IMR-90 (cell line): ENCODE data around the gene MAGI2. TPM values are rescaled to one million over a fixed set of nuclear protein-coding genes. Genes with fewer than 3 reads are reported as not detected.

ENCODE experiments used
- ATAC-seq: fragments of 200-7000 bp; cut with Tn5 transposase; 2 replicates; pipeline ENCODE4 v1.9.1; 2020; ENCODE audit warnings: low read depth, mild to moderate bottlenecking, moderate library complexity
- BruUV-seq: library from RNA; stranded (reverse); fragments of 400-500 nt; replicated peaks from 2 replicates; lab custom pipeline; 2021; lab: Mats Ljungman, UMichigan
- CTCF ChIA-PET: fragments of 300-600 bp; formaldehyde crosslinking; extraction: SDS; loops from one replicate; lab custom pipeline; 2021; ENCODE audit warnings: antibody characterized with exemption; lab: Yijun Ruan, JAX
- POLR2A ChIA-PET: fragments of 300-600 bp; sonication (Branson Sonifier 250); formaldehyde crosslinking; loops from one replicate; lab custom pipeline; 2022; ENCODE audit warnings: antibody characterized with exemption; ENCODE audit not compliant: unreplicated experiment; lab: Charles Lee
- DNase-seq: peaks from one replicate; pipeline ENCODE4 v3.0.0; 2013
- H2AFZ ChIP-seq: replicated peaks from 2 replicates; pipeline ENCODE3; 2013; ENCODE audit warnings: low read length, mild to moderate bottlenecking; ENCODE audit not compliant: poor library complexity
- H2AK5ac ChIP-seq: 2 replicates; pipeline ENCODE4 v1.6.1; 2013; ENCODE audit warnings: low read depth, low read length, inconsistent platforms
- H2AK9ac ChIP-seq: replicated peaks from 2 replicates; pipeline ENCODE3; 2013; ENCODE audit warnings: mild to moderate bottlenecking, low read depth, low read length, moderate library complexity; ENCODE audit not compliant: poor library complexity
- H2BK120ac ChIP-seq: 2 replicates; pipeline ENCODE4 v1.6.1; 2013; ENCODE audit warnings: low read depth, low read length, inconsistent platforms
- H2BK15ac ChIP-seq: 3 replicates; pipeline ENCODE4 v1.6.1; 2013; ENCODE audit warnings: low read depth, low read length, inconsistent platforms
- H2BK20ac ChIP-seq: 2 replicates; pipeline ENCODE4 v1.6.1; 2013; ENCODE audit warnings: low read depth, mild to moderate bottlenecking, inconsistent platforms, low read length, moderate library complexity
- H2BK5ac ChIP-seq: 2 replicates; pipeline ENCODE4 v1.6.1; 2013; ENCODE audit warnings: mild to moderate bottlenecking, low read depth, low read length, inconsistent platforms; ENCODE audit not compliant: poor library complexity, severe bottlenecking
- H3K14ac ChIP-seq: replicated peaks from 2 replicates; pipeline ENCODE4 v1.6.1; 2013; ENCODE audit warnings: low read depth, low read length, inconsistent platforms
- H3K18ac ChIP-seq: 2 replicates; pipeline ENCODE4 v1.6.1; 2013; ENCODE audit warnings: low read depth, low read length, control low read depth
- H3K23ac ChIP-seq: 2 replicates; pipeline ENCODE4 v1.6.1; 2013; ENCODE audit warnings: low read depth, low read length, inconsistent platforms
- H3K27ac ChIP-seq: 2 replicates; pipeline ENCODE4 v1.5.1; 2013; ENCODE audit warnings: mild to moderate bottlenecking, control low read depth, low read length; ENCODE audit not compliant: insufficient read depth
- H3K27me3 ChIP-seq: 2 replicates; pipeline ENCODE4 v1.6.1; 2013; ENCODE audit warnings: low read length; ENCODE audit not compliant: control insufficient read depth, insufficient read depth
- H3K36me3 ChIP-seq: 2 replicates; pipeline ENCODE4 v1.6.1; 2013; ENCODE audit warnings: low read length, mixed read lengths; ENCODE audit not compliant: control insufficient read depth, insufficient read depth
- H3K4ac ChIP-seq: 2 replicates; pipeline ENCODE4 v1.6.1; 2013; ENCODE audit warnings: low read depth, low read length, inconsistent platforms
- H3K4me1 ChIP-seq: 2 replicates; pipeline ENCODE4 v1.6.1; 2013; ENCODE audit warnings: low read length, mixed read lengths; ENCODE audit not compliant: control insufficient read depth, insufficient read depth
- H3K4me2 ChIP-seq: 2 replicates; pipeline ENCODE4 v1.6.1; 2013; ENCODE audit warnings: low read depth, mild to moderate bottlenecking, control low read depth, low read length, moderate library complexity
- H3K4me3 ChIP-seq: 2 replicates; pipeline ENCODE4 v1.5.1; 2013; ENCODE audit warnings: low read depth, mild to moderate bottlenecking, control low read depth, low read length, moderate library complexity; ENCODE audit not compliant: insufficient read depth
- H3K56ac ChIP-seq: 2 replicates; pipeline ENCODE4 v1.6.1; 2013; ENCODE audit warnings: low read length, inconsistent platforms; ENCODE audit not compliant: insufficient read depth; ENCODE audit errors: extremely low read depth
- H3K79me1 ChIP-seq, 2 experiments: 2 replicates each; pipeline ENCODE4 v1.6.1; 2013; ENCODE audit warnings: low read length in 2 of 2, inconsistent platforms in 1 of 2, low read depth in 1 of 2
- H3K9ac ChIP-seq: 2 replicates; pipeline ENCODE4 v1.6.1; 2013; ENCODE audit warnings: low read depth, low read length, control low read depth
- H3K9me1 ChIP-seq: 2 replicates; pipeline ENCODE4 v1.6.1; 2013; ENCODE audit warnings: low read length, inconsistent platforms; ENCODE audit not compliant: insufficient read depth
- H3K9me3 ChIP-seq: 2 replicates; pipeline ENCODE4 v1.6.1; 2013; ENCODE audit warnings: low read length; ENCODE audit not compliant: control insufficient read depth, insufficient read depth
- H4K20me1 ChIP-seq: 2 replicates; pipeline ENCODE4 v1.6.1; 2013; ENCODE audit warnings: low read length, inconsistent platforms; ENCODE audit not compliant: insufficient read depth
- H4K5ac ChIP-seq: 2 replicates; pipeline ENCODE4 v1.6.1; 2013; ENCODE audit warnings: mild to moderate bottlenecking, low read depth, low read length, control low read depth
- H4K8ac ChIP-seq, 2 experiments: 2 replicates each; pipeline ENCODE4 v1.6.1; 2013; ENCODE audit warnings: low read depth in 2 of 2, low read length in 2 of 2, control low read depth in 1 of 2, inconsistent platforms in 1 of 2
- H4K91ac ChIP-seq: 2 replicates; pipeline ENCODE4 v1.6.1; 2013; ENCODE audit warnings: low read depth, low read length, inconsistent platforms; ENCODE audit not compliant: insufficient read depth
- CHD1 ChIP-seq: IDR thresholded peaks from 2 replicates; pipeline ENCODE4 v1.6.1; 2012; ENCODE audit warnings: low read depth, low read length, improper control_type of control experiment
- POLR2A ChIP-seq: IDR thresholded peaks from 2 replicates; pipeline ENCODE4 v1.6.1; 2012; ENCODE audit warnings: mild to moderate bottlenecking, low read depth, low read length
- WGBS, 2 experiments: methylation state at CpG; one replicate each; pipeline versions ENCODE4 v1.1.5 to v1.1.7; 2013; ENCODE audit warnings: missing lambda C conversion rate in 2 of 2; ENCODE audit not compliant: insufficient read length in 1 of 2; ENCODE audit errors: extremely low coverage in 2 of 2; 5-methylcytosine and 5-hydroxymethylcytosine counted together
- dilution Hi-C: fragments of 300-500 bp; cut with HindIII; formaldehyde crosslinking; loops from one replicate; pipeline ENCODE4 v1.14.3; 2018; ENCODE audit warnings: low sequenced_read_pairs; ENCODE audit not compliant: unreplicated experiment
- in situ Hi-C: fragments of 300-500 bp; cut with MboI; formaldehyde crosslinking; loops from 3 replicates; pipeline ENCODE4 v1.14.3; 2019; ENCODE audit warnings: low sequenced_read_pairs, inconsistent platforms, mixed read lengths
- intact Hi-C: fragments of 100-400 bp; cut with micrococcal nuclease; formaldehyde crosslinking; loops from 2 replicates; pipeline ENCODE4 v1.10.0; 2022
- polyA plus RNA-seq, 3 experiments: library from polyadenylated mRNA; depleted of rRNA; stranded (reverse); fragments of >200 nt; gene quantifications; 2 replicates each; pipeline ENCODE4 v1.2.3, GENCODE V29; 2012; ENCODE audit warnings: low replicate concordance in 1 of 3
- total RNA-seq: library from RNA; depleted of rRNA; stranded (reverse); fragments of >200 nt; gene quantifications from 2 replicates; pipeline ENCODE4 v1.2.3, GENCODE V29; 2012

The MAGI2 gene
- total and polyA plus RNA-seq, 2 of the 4 experiments (the other 2 are of a cell fraction), result 2.5 to 17.9 TPM

- Histone ChIP-seq H4K91ac (no peak overlapping the region), H3K9me3 (peaks cover 2% of the 10 kb centered on the region; the same call in 1 of the 2 replicates), H3K4me3 (no peak overlapping the region), H2BK120ac (no peak overlapping the region), H3K9me1 (no peaks in the 10 kb centered on the region), H4K5ac (no peak overlapping the region), H2BK20ac (no peak overlapping the region), H2BK5ac (no peak overlapping the region), H3K4me2 (no peak overlapping the region), H3K18ac (no peak overlapping the region), H3K27me3 (no peaks in the 10 kb centered on the region), H3K79me1 (no peaks in the 10 kb centered on the region), H3K9ac (no peak overlapping the region), H2AFZ (no peak overlapping the region), H3K56ac (no peak overlapping the region), H3K14ac (no peak overlapping the region), H3K27ac (no peak overlapping the region), H3K4ac (no peak overlapping the region), H3K4me1 (no peaks in the 10 kb centered on the region), H3K23ac (no peak overlapping the region), H2BK15ac (no peak overlapping the region), H4K20me1 (no peaks in the 10 kb centered on the region), H2AK5ac (no peak overlapping the region), H3K36me3 (no peaks in the 10 kb centered on the region), H4K8ac (no peak overlapping the region), H2AK9ac (no peak overlapping the region)
- in situ Hi-C loops, result no loop called here
- dilution Hi-C loops, result no loop called here
- ChIA-PET CTCF (interaction anchor here (1.1 kb wide), 1 partner anchor 14 kb away, joined by 3 read pairs; no protein-coding TSS in a partner anchor), POLR2A (interaction anchor here (0.6 kb wide), 1 partner anchor 24 kb away, joined by 4 read pairs; no protein-coding TSS in a partner anchor)
- intact Hi-C loops, result no loop called here
- WGBS, 2 experiments, result no CpG with 5 or more reads among the region's 3 CpGs
- DNase-seq (no peak), ATAC-seq (no peak)
- BruUV-seq, result no TSS peak
- no peak for TF ChIP-seq CHD1
- TF ChIP-seq POLR2A, result no peak
Observed at GRCh38 chr7:78413568-78413967, 1039.9 kb downstream of the MAGI2 start.
